A673 (cell line): ENCODE data around the gene BSPRY. TPM values are rescaled to one million over a fixed set of nuclear protein-coding genes. Genes with fewer than 3 reads are reported as not detected.

ENCODE experiments used
- BruUV-seq: library from RNA; stranded (reverse); fragments of 400-500 nt; replicated peaks from 2 replicates; lab custom pipeline; 2021; lab: Mats Ljungman, UMichigan
- CTCF ChIA-PET: fragments of 300-600 bp; sonication (Branson Sonifier 250); formaldehyde crosslinking; loops from one replicate; lab custom pipeline; 2022; ENCODE audit warnings: antibody characterized with exemption; lab: Charles Lee
- POLR2A ChIA-PET: fragments of 300-600 bp; sonication (Branson Sonifier 250); formaldehyde crosslinking; loops from one replicate; lab custom pipeline; 2022; ENCODE audit warnings: antibody characterized with exemption; ENCODE audit not compliant: low non-redundant PET; lab: Charles Lee
- DNase-seq: peaks from one replicate; pipeline ENCODE4 v3.0.0-alpha.2; 2015; ENCODE audit warnings: low spot score
- H3K27ac ChIP-seq: fragments of 200-600 bp; sonication (generic); 2 replicates; pipeline ENCODE4 v1.5.1; 2016; ENCODE audit warnings: mixed run types, low read depth, mild to moderate bottlenecking, mixed read lengths, antibody characterized with exemption, low read length; ENCODE audit not compliant: poor library complexity, severe bottlenecking
- H3K27me3 ChIP-seq: fragments of 200-600 bp; sonication (generic); replicated peaks from 2 replicates; pipeline ENCODE4 v1.6.1; 2017; ENCODE audit warnings: mixed run types, low read depth, mild to moderate bottlenecking, mixed read lengths, antibody characterized with exemption, low read length; ENCODE audit not compliant: insufficient read depth, poor library complexity
- H3K36me3 ChIP-seq: fragments of 200-600 bp; sonication (generic); 2 replicates; pipeline ENCODE4 v1.6.1; 2016; ENCODE audit warnings: mixed run types, mild to moderate bottlenecking, mixed read lengths, antibody characterized with exemption, low read length; ENCODE audit not compliant: insufficient read depth, poor library complexity, severe bottlenecking
- H3K4me1 ChIP-seq: fragments of 200-600 bp; sonication (generic); 2 replicates; pipeline ENCODE4 v1.6.1; 2017; ENCODE audit warnings: mixed run types, mild to moderate bottlenecking, mixed read lengths, antibody characterized with exemption, low read length; ENCODE audit not compliant: insufficient read depth, poor library complexity, severe bottlenecking
- H3K4me3 ChIP-seq: fragments of 200-600 bp; sonication (generic); 2 replicates; pipeline ENCODE4 v1.5.1; 2016; ENCODE audit warnings: low read depth, mixed run types, mild to moderate bottlenecking, mixed read lengths, low read length; ENCODE audit not compliant: poor library complexity, severe bottlenecking
- H3K9me3 ChIP-seq: fragments of 200-600 bp; sonication (generic); 2 replicates; pipeline ENCODE4 v1.6.1; 2016; ENCODE audit warnings: mixed run types, low read depth, mild to moderate bottlenecking, mixed read lengths, antibody characterized with exemption, low read length; ENCODE audit not compliant: poor library complexity, severe bottlenecking
- EZH2 ChIP-seq: fragments of 200-600 bp; sonication (generic); IDR thresholded peaks from 2 replicates; pipeline ENCODE4 v1.6.1; 2017; ENCODE audit warnings: borderline replicate concordance, low read depth, mild to moderate bottlenecking, mixed read lengths, antibody characterized with exemption, low read length; ENCODE audit not compliant: poor library complexity, severe bottlenecking
- intact Hi-C: fragments of 100-400 bp; cut with micrococcal nuclease; formaldehyde crosslinking; loops from one replicate; pipeline ENCODE4 v1.10.0; 2022; ENCODE audit not compliant: unreplicated experiment
- total RNA-seq: library from RNA; stranded (reverse); gene quantifications from 2 replicates; pipeline ENCODE4 v1.2.3, GENCODE V29; 2021
- TF ChIP-seq, protein P1 (sequence below): fragments of 300-800, 200-600 bp; sonication (generic); conservative IDR thresholded peaks from 2 replicates; pipeline ENCODE4 v1.5.1; 2017; ENCODE audit warnings: low read depth, mild to moderate bottlenecking, antibody characterized with exemption, low read length, moderate library complexity, mixed read lengths

BSPRY gene
- total RNA-seq, 1 experiment from 2014 or later: not detected

DNA sequence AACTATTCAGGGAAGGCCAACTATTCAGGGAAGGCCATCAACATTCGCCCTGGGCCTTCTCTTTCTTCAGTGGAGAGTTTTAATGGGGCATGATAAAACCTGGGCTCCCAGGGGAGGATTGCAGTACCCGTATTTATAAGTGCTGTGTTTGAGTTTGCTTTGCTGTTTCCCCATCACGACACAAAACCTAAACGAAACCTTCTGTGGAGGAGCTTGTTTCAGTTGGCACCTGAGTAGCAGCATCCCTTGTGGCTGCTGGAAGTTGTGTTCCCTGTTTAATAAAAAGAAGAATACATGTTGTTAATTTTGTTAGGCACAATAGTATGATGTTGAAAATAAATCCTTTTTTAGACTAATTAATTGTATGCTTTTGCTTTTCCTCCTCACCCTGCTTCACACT, 17.6 kb upstream of the BSPRY start:
- no peak for TF ChIP-seq EZH2
- TF ChIP-seq, protein P1, sequence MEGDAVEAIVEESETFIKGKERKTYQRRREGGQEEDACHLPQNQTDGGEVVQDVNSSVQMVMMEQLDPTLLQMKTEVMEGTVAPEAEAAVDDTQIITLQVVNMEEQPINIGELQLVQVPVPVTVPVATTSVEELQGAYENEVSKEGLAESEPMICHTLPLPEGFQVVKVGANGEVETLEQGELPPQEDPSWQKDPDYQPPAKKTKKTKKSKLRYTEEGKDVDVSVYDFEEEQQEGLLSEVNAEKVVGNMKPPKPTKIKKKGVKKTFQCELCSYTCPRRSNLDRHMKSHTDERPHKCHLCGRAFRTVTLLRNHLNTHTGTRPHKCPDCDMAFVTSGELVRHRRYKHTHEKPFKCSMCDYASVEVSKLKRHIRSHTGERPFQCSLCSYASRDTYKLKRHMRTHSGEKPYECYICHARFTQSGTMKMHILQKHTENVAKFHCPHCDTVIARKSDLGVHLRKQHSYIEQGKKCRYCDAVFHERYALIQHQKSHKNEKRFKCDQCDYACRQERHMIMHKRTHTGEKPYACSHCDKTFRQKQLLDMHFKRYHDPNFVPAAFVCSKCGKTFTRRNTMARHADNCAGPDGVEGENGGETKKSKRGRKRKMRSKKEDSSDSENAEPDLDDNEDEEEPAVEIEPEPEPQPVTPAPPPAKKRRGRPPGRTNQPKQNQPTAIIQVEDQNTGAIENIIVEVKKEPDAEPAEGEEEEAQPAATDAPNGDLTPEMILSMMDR: no peak
- H3K27me3 ChIP-seq: no peaks in the 10 kb centered on the region
- CTCF ChIA-PET: no interaction called here
- H3K4me3 ChIP-seq: no peak overlapping the region
- intact Hi-C loops: no loop called here
- POLR2A ChIA-PET: no interaction called here
- no TSS peak for BruUV-seq
- no peaks in the 10 kb centered on the region for H3K36me3 ChIP-seq
- no peak for DNase-seq
- H3K4me1 ChIP-seq: no peaks in the 10 kb centered on the region
- no peak overlapping the region for H3K27ac ChIP-seq
- H3K9me3 ChIP-seq: no peaks in the 10 kb centered on the region

DNA sequence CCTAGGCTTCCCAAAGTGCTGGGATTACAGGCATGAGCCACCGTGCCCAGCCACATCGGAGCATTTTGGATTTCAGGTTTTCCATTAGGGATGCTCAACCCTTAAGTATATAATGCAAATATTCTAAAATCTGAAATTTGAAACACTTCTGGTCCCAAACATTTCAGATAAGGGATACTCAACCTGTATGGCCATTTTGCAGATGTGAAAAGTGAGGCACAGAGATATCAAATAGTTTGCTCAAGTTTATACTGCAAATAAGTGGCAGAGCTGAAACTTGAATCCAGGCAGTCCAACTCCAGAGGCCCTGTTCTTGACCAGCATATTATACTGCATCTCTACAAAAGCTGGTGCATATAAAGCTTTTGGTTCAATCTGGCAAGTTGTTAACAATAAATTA, 11.6 kb upstream of the BSPRY start:
- CTCF ChIA-PET: interaction anchor here (0.5 kb wide), 1 partner anchor 152 kb away, joined by 4 read pairs; no protein-coding TSS in a partner anchor
- POLR2A ChIA-PET: no interaction called here
- no peak for TF ChIP-seq EZH2
- TF ChIP-seq, protein P1: no peak
- no peak for DNase-seq
- Histone ChIP-seq H3K36me3 (no peaks in the 10 kb centered on the region), H3K27ac (no peak overlapping the region), H3K27me3 (no peaks in the 10 kb centered on the region), H3K4me1 (peaks cover 5% of the 10 kb centered on the region), H3K9me3 (no peaks in the 10 kb centered on the region), H3K4me3 (no peak overlapping the region)
- no TSS peak for BruUV-seq
- intact Hi-C loops: no loop called here

DNA sequence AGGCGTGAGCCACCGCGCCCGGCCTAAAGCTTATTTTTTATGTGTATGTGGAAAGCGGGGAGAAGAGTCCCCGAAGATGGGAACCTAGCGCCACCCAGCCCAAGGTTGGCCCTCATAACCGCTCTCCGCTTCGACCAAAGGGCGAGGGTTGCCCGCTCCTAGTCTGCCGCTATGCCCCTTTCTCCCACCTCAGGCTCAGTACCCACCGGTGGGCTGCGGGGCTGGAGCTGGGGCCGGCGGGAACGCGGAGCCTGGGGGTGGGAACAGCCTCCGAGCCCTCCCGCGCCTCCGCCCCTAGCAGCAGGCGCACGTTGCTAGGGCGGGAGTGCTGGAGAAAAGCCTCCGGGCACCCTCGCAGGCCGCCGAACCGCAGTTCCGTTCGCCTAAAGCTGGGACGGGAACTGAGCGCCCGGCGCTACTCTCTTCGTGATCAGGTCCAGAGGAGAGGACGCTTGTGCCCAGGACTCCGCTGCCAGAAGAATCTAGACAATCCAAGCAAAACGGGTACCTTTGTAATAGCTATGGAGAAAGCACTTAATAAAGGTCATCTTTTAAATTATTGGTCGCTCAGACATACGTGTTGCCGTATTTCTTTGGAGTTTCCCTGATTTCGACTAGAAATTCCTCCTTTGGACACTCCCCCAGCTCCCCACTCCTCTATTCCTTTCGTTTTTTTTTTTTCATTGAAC, 9.2 kb upstream of the BSPRY start, which contains the start of gene WDR31:
WDR31 (minus strand) TSS at position 265 of the 689 bp plus-strand sequence. CDS start 8,253 bp downstream, outside the sequence.
- peak within 1 kb of the TSS; percentile 66 for H3K4me3 ChIP-seq
- TF ChIP-seq, protein P1: no peak
- no peak for TF ChIP-seq EZH2
- H3K4me1 ChIP-seq: peaks cover 13% of the 10 kb centered on the region
- no peaks in the 10 kb centered on the region for H3K9me3 ChIP-seq
- BruUV-seq: no TSS peak
- intact Hi-C loops: no loop called here
- peak within 1 kb of the TSS; percentile 66 for H3K27ac ChIP-seq
- POLR2A ChIA-PET: interaction anchor here (0.6 kb wide), 1 partner anchor 65 kb away, joined by 11 read pairs; no protein-coding TSS in a partner anchor
- CTCF ChIA-PET: no interaction called here
- H3K27me3 ChIP-seq: no peaks in the 10 kb centered on the region
- H3K36me3 ChIP-seq: no peaks in the 10 kb centered on the region
- DNase-seq: peak; percentile 92
